NCI-H460 (cell line): ENCODE data around the gene RFC3. TPM values are rescaled to one million over a fixed set of nuclear protein-coding genes. Genes with fewer than 3 reads are reported as not detected.

Experiments
- DNase-seq: peaks from one replicate; pipeline ENCODE4 v3.0.0-alpha.2; 2016; ENCODE audit warnings: low read depth; ENCODE audit errors: extremely low read depth
- total RNA-seq: library from RNA; depleted of rRNA; stranded (reverse); fragments of >200 nt; shearing (Covaris generic); gene quantifications from 2 replicates; pipeline ENCODE4 v1.2.3, GENCODE V29; 2014

RFC3 gene
- total RNA-seq, 1 experiment from 2014 or later, result 27.4 TPM

DNA sequence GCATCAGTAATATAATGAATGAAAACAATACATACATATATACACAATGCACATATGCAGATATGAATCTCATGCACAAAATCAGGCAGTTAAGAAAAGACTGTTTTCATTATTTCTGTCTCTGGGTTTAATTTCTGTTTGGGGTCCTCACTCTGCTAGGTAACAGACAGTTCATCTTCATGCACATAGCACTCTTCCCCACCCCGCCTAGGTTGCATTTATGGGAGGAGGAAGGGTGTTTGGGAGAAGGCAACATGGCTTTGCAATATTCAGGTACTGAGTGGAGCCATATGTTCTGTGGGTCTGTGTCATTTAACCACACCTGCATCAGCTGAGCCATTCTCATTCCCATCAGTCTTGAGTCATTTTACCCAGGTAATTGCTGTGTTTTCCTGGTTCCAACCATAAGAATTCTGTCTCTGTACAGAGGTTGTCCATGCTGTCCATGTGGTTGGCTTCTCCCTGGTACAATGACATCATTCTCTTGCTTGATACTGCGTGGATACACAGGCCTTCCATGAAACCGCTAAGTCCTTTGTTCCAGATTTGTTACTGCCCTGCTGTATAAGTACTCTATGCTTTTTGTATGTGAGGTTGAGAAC lies 45.3 kb downstream of the RFC3 start:
- no peak for DNase-seq

DNA sequence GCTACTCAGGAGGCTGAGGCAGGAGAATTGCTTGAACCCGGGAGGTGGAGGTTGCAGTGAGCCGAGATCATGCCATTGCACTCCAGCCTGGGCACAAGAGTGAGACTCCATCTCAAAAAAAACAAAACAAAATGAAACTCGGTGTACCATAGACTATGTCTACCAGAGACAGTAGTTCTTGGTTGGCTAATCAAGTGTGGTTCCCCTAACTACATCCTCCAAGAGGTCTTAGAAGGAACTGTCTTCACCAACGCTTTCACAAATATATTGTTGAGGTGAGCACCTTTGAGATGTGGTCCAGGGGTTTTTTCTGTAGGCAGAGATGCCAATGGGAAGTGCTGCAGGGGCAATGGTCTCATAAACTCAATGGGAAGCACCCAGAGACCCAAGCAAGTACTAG lies 48.0 kb downstream of the RFC3 start:
- DNase-seq, result no peak

DNA sequence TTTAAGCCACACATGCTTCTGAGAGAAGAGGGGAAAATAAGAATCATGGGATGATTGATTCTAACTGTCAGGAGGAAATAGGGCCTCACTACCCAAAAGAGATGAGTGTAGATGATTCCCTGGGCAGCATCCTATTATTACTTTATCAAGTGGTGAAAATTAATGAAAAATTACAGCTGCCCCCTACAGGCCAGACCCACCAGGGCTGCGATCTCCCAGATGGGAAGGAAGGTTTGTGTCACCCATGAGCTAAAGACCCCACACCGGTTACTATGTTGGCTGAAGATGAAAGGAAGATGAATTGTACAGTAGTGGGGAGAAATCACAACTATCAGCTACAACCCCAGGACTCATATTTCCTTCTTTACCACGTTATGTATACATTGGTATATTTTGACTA lies 49.5 kb downstream of the RFC3 start:
- DNase-seq, result no peak

DNA sequence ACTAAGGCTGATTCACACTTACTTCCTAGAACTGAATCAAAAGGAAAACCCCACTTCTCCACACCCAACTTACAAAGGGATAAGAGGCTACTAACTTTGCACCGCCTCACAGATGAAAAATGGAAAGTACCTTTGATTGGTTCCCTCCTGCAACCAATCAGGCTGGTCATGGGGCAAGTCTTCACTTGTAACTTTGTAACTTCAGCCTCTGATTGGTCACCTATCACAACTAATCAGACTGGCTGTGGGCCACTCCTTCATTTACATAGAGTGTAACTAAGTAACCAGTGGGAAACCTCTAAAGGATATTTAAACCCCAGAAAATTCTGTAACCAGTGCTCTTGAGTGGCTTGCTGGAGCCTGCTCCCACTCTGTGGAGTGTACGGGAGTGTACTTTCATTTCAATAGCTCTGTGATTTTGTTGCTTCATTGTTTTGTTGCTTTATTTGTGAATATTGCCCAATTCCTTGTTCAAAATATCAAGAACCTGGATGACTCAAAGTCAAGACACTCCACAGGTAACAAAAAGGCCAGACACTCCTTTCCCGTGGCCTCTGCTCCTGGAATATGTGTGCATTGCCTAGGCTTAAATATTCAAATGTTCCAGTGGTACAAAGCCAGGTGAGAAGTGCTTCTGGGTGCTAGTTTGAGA lies 50.5 kb downstream of the RFC3 start:
- no peak for DNase-seq

DNA sequence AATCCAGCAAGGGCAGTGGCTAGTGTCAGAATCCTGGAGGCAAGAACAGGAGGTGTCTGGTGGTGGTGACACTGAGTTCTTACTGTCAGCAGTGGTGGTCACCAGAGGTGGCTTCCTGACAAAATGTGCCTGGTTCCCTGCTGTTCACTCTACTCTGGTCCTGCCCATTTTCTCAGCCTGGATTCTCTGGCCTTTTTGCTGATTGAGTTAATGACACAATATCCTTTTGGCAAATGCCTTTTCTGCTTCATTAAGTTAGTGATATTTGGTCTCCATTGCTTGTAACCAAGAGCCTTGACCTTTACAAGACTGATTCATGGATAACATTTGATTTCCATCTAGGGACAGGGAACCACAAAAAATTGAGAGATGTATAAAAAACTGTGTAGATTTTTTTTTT lies 51.1 kb downstream of the RFC3 start:
- no peak for DNase-seq

DNA sequence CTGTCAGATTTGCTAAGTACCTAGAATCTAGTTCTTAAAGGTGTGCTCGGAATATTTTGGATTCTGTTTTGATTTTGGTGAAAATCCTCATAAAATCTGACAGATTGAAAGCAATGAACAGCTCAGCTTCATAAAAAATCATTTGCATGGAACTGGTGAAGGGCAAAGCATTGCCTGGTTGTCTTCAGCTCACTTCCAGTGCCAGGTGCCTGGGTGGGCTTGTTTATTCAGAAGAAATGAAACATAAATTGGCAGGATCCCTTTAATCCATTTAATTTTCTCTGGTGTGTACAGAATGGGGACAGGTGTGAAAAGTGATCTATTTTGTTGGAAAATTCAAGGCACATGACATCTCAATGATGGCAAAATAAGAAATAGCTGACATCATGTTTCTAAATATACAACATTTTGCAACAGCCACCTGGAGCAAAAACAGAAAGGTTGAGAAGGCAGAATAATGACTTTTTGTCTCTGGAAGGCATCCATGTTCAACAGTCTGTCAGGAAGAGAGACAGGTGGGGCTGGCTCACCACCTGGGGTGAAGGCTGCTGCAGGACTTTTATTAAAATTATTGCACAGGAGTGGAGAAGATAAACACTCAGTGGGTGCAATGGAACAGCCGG lies 52.2 kb downstream of the RFC3 start:
- DNase-seq, result no peak

DNA sequence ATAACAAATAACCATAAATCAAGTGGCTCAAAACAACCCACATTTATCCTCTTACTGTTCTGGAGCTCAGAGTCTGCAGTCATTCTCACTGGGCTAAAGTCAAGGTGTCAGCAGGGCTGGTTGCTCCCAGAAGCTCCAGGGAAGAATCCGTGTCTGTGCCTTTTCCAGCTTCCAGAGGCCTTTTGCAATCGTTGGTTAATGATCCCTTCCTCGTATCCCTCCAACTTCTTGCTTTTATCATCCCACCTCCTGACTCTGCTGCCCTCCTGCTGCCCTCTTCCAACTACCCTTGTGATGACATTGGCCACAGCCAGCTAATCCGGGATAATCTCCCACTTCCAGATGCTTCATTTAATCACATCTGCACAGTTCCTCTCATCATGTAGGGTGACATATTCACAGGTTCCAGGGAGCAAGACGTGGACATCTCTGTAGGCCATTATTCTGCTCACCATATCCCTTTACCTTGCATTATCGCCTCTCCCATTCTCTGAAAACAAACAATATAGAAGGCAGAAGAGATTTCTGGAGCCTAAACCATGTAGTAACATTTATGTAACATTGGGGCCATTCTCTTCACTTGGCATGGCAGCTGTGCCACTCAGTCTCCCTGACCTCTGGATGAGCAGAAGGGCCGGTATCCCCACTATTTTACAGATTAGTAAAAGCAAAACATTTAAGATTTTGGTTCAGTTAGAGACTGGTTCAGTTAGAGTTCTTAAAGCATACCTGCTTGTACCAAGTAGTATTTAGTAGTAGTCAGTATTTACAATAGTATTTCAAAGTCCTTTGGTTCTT lies 53.5 kb downstream of the RFC3 start:
- no peak for DNase-seq

DNA sequence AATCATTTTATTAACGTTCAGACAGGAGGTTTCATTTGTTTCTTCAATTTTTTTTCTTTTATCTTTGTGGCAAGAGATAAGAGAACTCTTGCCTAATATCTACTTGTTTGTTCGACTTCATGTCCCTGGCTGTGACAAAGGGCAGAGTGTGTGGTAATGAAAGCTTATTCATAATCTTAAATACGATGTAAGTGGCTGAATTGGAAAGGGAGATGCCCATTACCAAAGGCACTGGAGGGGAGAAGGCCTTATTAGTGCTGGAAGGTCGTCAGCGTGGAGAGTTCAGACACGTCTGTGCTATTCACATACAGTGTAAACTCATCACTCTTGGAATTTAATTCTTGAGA lies 54.0 kb downstream of the RFC3 start:
- DNase-seq, result no peak

DNA sequence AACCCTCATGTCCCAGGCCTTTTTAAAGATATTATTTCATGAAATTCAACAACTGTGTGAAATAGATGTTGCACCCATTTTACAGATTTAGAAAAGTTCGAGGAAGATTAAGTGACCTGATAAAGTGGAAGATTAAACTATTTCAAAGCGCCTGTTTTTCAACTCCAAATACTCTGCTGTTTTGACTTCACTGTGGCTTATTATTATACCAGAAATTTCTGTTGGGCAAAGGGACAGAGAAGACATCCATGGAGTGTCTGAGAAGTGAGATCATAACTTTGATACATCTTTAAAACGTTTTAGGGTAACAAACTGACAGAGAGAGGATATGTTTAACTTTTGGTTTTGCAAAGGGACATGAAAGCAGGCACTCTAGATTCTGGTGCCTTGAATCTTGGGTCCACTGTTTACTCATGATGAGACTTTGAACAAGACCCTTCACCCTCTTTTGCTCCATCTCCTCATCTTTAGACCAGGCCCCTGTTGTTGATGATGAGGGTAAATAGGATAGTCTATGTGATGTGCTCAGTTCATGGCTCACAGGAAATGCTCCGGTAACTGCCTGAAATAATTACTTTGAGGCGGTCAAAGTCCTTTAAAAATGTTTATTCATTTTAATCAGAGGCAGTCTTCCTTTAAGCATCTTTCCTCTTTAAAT lies 55.4 kb downstream of the RFC3 start:
- DNase-seq, result no peak

DNA sequence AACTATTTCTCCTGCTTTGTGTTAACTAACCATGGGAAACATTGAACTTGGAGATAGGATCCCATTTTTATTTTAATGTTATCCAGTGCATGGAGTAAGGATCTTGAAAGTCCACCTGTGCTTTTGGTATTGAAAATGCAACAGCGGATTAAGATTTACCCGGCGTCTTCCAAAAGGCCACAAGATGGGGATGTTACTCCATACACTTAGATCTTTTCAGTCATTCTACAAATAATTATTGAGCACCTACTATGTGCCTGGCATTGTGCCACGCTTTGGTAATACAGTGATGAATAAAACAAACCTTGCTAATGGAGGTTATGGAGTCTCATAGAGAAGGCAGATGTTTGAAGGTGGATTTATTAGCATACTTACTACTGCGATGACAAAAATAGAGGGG lies 56.9 kb downstream of the RFC3 start:
- no peak for DNase-seq

DNA sequence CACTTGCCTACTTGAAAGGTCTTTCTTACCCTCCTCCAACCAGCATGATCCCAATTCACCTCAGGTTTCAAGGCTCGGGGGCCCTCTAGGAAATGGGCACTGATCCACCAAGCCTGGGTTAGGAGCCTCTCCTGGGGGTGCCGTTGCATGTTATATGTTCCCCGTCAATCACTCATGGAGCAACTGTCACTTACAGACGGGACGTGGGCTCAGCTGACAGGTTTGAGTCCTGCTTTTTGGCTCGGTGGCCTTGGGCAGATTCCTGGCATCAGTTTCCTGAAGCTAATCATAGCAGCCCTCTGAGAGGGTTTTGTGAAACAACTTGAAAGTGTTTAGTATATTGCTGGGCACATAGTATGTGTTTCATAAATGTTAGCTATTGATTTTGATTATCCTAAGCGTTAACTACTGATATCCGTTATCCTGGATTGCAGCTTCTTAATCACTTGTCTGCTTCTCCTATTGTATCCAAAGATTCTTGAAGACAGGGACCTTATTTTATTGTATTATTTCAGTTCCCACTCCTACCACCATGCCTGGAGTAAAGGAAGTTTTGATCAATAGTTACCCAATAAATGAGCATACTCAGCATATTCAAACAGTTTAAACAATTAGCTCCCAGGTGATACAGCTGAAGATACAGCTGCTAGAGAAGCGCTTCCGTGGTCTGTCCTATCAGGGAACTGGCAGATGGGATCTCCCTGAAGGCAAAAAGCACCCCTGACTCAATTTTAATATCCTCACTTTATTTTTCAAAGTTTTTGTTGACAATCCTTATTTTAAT lies 57.9 kb downstream of the RFC3 start:
- no peak for DNase-seq

DNA sequence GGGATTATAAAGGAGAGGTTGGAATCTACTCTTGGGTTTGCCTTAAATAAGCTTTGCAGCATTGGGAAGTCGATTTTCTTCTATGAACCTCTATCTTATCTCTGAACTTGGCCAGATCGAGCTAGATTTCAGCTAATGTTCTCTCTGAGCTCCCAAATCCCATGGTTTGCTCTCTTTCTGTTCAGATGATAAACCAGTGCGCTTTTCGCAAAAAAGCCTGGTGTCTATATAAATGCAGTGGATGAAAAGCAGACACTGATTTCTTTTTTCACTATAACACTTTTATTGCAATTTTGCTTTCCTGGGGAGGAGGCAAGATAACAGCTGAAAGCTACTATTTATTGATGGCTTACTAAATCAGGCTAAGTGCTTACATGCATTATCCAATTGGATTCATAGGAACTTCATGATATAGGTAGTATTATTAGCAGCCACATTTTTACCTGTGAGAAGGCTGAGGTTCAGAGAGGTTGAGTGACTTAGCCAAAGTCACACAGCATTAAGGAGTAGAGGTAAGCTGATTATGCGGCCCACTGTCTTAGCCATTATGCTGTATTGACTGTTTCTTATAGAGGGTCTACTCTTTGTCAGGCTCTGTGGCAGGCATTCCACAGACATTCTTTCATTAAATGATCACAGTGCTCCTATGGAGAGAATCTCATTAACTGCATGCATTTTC lies 58.9 kb downstream of the RFC3 start:
- DNase-seq, result no peak

DNA sequence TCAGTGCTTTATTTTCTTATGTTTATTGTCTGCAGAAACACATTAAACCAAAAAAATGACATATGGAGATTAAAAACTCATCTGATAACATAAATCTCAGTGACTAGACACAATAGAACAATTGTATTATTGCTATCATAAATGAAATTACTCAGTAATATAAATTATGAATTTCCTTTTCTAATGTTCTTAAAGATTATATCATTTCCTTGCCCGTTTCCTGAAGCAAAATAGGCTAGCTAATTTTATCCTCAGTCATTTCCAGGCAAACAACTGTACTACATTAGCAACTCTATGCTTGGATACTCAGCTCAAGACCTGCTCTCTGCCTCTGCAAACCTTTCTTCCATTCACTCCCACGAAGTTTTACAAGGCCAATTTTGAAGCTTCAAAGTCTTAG lies 61.2 kb downstream of the RFC3 start:
- DNase-seq, result no peak

DNA sequence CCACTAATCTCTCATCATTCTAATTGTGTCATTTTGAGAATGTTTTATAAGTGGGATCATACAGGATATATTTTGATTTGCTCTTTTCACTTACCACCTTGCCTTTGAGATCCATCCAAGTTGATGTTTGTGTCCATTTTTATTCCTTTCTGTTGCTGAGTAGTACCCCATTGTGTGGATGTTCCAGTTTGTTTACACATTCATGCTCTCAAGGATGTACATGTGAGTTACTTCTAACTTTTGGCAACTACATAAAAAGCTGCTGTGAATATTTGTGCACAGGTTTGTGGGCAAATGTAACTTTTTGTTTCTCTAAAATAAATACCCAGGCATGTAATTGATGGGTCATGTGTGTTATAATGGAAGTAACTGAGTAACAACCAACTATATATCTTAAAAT lies 64.9 kb downstream of the RFC3 start:
- no peak for DNase-seq

DNA sequence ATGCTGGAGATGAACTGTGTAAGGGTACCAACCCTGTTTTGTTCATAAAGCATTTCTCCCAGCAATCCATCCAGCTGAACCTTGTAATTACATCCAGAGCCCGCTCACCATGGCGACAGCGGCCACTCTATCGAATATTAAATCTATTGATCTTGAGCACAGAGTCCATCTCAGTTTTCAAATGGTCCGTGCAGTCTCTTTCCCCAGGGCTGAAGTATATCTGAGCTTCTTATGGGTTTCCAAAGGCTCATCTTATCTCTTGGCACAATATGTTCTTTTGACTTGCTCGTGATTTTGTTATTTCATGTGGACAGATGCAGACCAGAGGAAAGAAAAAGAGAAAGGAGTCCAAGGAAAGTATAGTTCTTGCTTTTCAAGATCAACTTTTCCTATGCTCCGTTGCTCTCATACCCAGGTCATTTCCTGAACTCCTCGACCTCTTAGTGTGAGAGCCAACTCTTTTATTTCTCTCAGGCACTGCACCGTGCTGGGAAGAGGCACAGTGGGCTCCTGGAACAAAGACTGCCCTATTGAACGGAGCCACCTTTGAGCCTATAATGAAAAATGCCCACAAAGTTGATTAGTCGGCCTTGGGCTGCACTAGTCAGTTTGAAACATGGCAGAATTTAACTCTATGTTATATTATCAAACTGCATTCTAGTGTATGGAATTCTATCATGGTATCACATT lies 66.7 kb downstream of the RFC3 start:
- no peak for DNase-seq
